ENCODE results near the gene RTN4RL2.

The RTN4RL2 gene

GRCh38 chr11:57424792-57425564 lies 35.4 kb upstream of the RTN4RL2 start:
- Histone ChIP-seq H3K4me3 (ENCODE audit: low read depth, low read length) (no peak overlapping the region), H3K27me3 (ENCODE audit: insufficient read depth, low read depth, severe bottlenecking) (peaks cover 5% of the 10 kb centered on the region), H3K36me3 (no peaks in the 10 kb centered on the region), H3K9me3 (ENCODE audit: severe bottlenecking) (no peaks in the 10 kb centered on the region), H3K27ac (no peak overlapping the region)
- TF ChIP-seq CTCF (IDR thresholded peaks at IDR 0.05; ENCODE audit: low read depth, low read length): no peak
- DNase-seq: peak; percentile 48

GRCh38 chr11:57425565-57426438 lies 34.5 kb upstream of the RTN4RL2 start:
- H3K4me3 ChIP-seq (ENCODE audit: low read depth, low read length): no peak overlapping the region
- H3K27me3 ChIP-seq (ENCODE audit: insufficient read depth, low read depth, severe bottlenecking): peaks cover 5% of the 10 kb centered on the region
- no peak overlapping the region for H3K27ac ChIP-seq
- H3K36me3 ChIP-seq: no peaks in the 10 kb centered on the region
- TF ChIP-seq CTCF (IDR thresholded peaks at IDR 0.05; ENCODE audit: low read depth, low read length): no peak
- no peak for DNase-seq
- no peaks in the 10 kb centered on the region for H3K9me3 ChIP-seq (ENCODE audit: severe bottlenecking)

GRCh38 chr11:57426439-57426928 lies 33.8 kb upstream of the RTN4RL2 start:
- DNase-seq: no peak
- H3K9me3 ChIP-seq (ENCODE audit: severe bottlenecking): no peaks in the 10 kb centered on the region
- H3K27ac ChIP-seq: no peak overlapping the region
- no peak overlapping the region for H3K4me3 ChIP-seq (ENCODE audit: low read depth, low read length)
- TF ChIP-seq CTCF (IDR thresholded peaks at IDR 0.05; ENCODE audit: low read depth, low read length): no peak
- H3K36me3 ChIP-seq: no peaks in the 10 kb centered on the region
- H3K27me3 ChIP-seq (ENCODE audit: insufficient read depth, low read depth, severe bottlenecking): peaks cover 5% of the 10 kb centered on the region

- Histone ChIP-seq H3K36me3 (no peaks in the 10 kb centered on the region), H3K4me3 (ENCODE audit: low read depth, low read length) (no peak within 1 kb of the TSS), H3K27ac (no peak within 1 kb of the TSS), H3K27me3 (ENCODE audit: insufficient read depth, low read depth, severe bottlenecking) (peaks cover 3% of the 10 kb centered on the region), H3K9me3 (ENCODE audit: severe bottlenecking) (no peaks in the 10 kb centered on the region)
- TF ChIP-seq CTCF (IDR thresholded peaks at IDR 0.05; ENCODE audit: low read depth, low read length): no peak
- no peak for DNase-seq
Measured at GRCh38 chr11:57426929-57427726, 33.2 kb upstream of the RTN4RL2 start, which contains the start of gene SLC43A3. SLC43A3 (minus strand) TSS chr11:57427121; CDS start chr11:57426172, 949 bp downstream.

GRCh38 chr11:57427727-57428082 lies 32.6 kb upstream of the RTN4RL2 start:
- no peak for TF ChIP-seq CTCF (IDR thresholded peaks at IDR 0.05; ENCODE audit: low read depth, low read length)
- no peak for DNase-seq
- H3K36me3 ChIP-seq: no peaks in the 10 kb centered on the region
- no peak overlapping the region for H3K4me3 ChIP-seq (ENCODE audit: low read depth, low read length)
- H3K9me3 ChIP-seq (ENCODE audit: severe bottlenecking): no peaks in the 10 kb centered on the region
- H3K27me3 ChIP-seq (ENCODE audit: insufficient read depth, low read depth, severe bottlenecking): peaks cover 3% of the 10 kb centered on the region
- no peak overlapping the region for H3K27ac ChIP-seq
